SH-SY5Y (cell line): ENCODE data around the gene C2CD4A.

Source experiments
- GATA2 ChIP-seq: IDR thresholded peaks from 2 replicates; pipeline ENCODE4 v1.6.1; 2011; ENCODE audit warnings: mild to moderate bottlenecking, low read depth, low read length
- GATA3 ChIP-seq: IDR thresholded peaks from 2 replicates; pipeline ENCODE4 v1.6.1; 2011; ENCODE audit warnings: low read depth, mild to moderate bottlenecking, low read length, moderate library complexity

- TF ChIP-seq GATA2 (no peak), GATA3 (no peak)
These were observed 53.1 kb downstream of the C2CD4A start for GRCh38 chr15:62119874-62120273.
